Measurements from ENCODE around the gene ADGRF1. TPM values are rescaled to one million over a fixed set of nuclear protein-coding genes. Genes with fewer than 3 reads are reported as not detected.
A peak's percentile ranks its signal among the peaks of the same experiment; 100 is the strongest.

Gene ADGRF1
- total and polyA plus RNA-seq, 8 donors: 0.08 to 1.7 (median 0.45) TPM

- no peak overlapping the region for H3K4me3 ChIP-seq
Observed at GRCh38 chr6:47064274-47064673, 22.1 kb upstream of the ADGRF1 start.

GRCh38 chr6:47062346-47062745 lies 20.2 kb upstream of the ADGRF1 start:
- WGBS, 2 donors: 79% methylated on average over 5 of the region's 5 CpGs
- Histone ChIP-seq H3K4me3 (no peak overlapping the region), H3K27ac (no peak overlapping the region), H3K4me1 (no peaks in the 10 kb centered on the region), H3K36me3 (no peaks in the 10 kb centered on the region), H3K27me3 (no peaks in the 10 kb centered on the region), H3K9me3 (no peaks in the 10 kb centered on the region)
- ATAC-seq (no peak), DNase-seq (no peak), FAIRE-seq (no peak)
- intact Hi-C loops (cut with DNase I): no loop called here
- TF ChIP-seq, protein P1, sequence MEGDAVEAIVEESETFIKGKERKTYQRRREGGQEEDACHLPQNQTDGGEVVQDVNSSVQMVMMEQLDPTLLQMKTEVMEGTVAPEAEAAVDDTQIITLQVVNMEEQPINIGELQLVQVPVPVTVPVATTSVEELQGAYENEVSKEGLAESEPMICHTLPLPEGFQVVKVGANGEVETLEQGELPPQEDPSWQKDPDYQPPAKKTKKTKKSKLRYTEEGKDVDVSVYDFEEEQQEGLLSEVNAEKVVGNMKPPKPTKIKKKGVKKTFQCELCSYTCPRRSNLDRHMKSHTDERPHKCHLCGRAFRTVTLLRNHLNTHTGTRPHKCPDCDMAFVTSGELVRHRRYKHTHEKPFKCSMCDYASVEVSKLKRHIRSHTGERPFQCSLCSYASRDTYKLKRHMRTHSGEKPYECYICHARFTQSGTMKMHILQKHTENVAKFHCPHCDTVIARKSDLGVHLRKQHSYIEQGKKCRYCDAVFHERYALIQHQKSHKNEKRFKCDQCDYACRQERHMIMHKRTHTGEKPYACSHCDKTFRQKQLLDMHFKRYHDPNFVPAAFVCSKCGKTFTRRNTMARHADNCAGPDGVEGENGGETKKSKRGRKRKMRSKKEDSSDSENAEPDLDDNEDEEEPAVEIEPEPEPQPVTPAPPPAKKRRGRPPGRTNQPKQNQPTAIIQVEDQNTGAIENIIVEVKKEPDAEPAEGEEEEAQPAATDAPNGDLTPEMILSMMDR (IDR thresholded peaks at IDR 0.05): no peak

More at GRCh38 chr6:47064274-47064673, 22.1 kb upstream of the ADGRF1 start:
- no peaks in the 10 kb centered on the region for H3K4me1 ChIP-seq
- FAIRE-seq: no peak
- no peaks in the 10 kb centered on the region for H3K27me3 ChIP-seq
- no peaks in the 10 kb centered on the region for H3K9me3 ChIP-seq
- intact Hi-C loops (cut with DNase I): no loop called here
- ATAC-seq: no peak
- H3K27ac ChIP-seq: no peak overlapping the region
- DNase-seq: no peak
- H3K36me3 ChIP-seq: no peaks in the 10 kb centered on the region
- TF ChIP-seq, protein P1 (IDR thresholded peaks at IDR 0.05): no peak
- WGBS, 2 donors: 89 to 90% methylated on average over 2 of the region's 2 CpGs

- FAIRE-seq: no peak
- no peaks in the 10 kb centered on the region for H3K4me1 ChIP-seq
- intact Hi-C loops (cut with DNase I): no loop called here
- TF ChIP-seq, protein P1 (IDR thresholded peaks at IDR 0.05): no peak
- no peaks in the 10 kb centered on the region for H3K36me3 ChIP-seq
- 62 to 63% methylated on average over 5 of the region's 5 CpGs for WGBS, 2 donors
- H3K27me3 ChIP-seq: no peaks in the 10 kb centered on the region
- no peak overlapping the region for H3K4me3 ChIP-seq
- H3K9me3 ChIP-seq: no peaks in the 10 kb centered on the region
- no peak overlapping the region for H3K27ac ChIP-seq
- no peak for DNase-seq
- ATAC-seq: peak in 3 of 4 donors; percentile 53 to 72 (median 60)
Observed at GRCh38 chr6:47061309-47062300, 19.5 kb upstream of the ADGRF1 start.

- TF ChIP-seq, protein P1 (IDR thresholded peaks at IDR 0.05): no peak
- Histone ChIP-seq H3K9me3 (no peaks in the 10 kb centered on the region), H3K4me1 (no peaks in the 10 kb centered on the region), H3K27ac (no peak overlapping the region), H3K27me3 (no peaks in the 10 kb centered on the region), H3K4me3 (no peak overlapping the region), H3K36me3 (no peaks in the 10 kb centered on the region)
- FAIRE-seq (no peak), ATAC-seq (no peak), DNase-seq (no peak)
- intact Hi-C loops (cut with DNase I): loop anchor here in 1 of 3 donors (10.0 kb wide), 1 partner anchor 215 kb away; no protein-coding TSS in a partner anchor
- 65 to 71% methylated on average over 5 of the region's 5 CpGs for WGBS, 2 donors
Observed at GRCh38 chr6:47059216-47059885, 17.2 kb upstream of the ADGRF1 start.

All from pancreas (tissue), 10 donors.